SHP77 treated with DMSO at 0.1 percent for 48 hours (cell line): ENCODE results near the gene EPHB4.

Source experiments
- DNase-seq: peaks from one replicate; lab custom pipeline; 2025; lab: John Stamatoyannopoulos, UW

Gene EPHB4

GRCh38 chr7:100854146-100854895 lies 27.0 kb upstream of the EPHB4 start:
- DNase-seq = no peak

DNA sequence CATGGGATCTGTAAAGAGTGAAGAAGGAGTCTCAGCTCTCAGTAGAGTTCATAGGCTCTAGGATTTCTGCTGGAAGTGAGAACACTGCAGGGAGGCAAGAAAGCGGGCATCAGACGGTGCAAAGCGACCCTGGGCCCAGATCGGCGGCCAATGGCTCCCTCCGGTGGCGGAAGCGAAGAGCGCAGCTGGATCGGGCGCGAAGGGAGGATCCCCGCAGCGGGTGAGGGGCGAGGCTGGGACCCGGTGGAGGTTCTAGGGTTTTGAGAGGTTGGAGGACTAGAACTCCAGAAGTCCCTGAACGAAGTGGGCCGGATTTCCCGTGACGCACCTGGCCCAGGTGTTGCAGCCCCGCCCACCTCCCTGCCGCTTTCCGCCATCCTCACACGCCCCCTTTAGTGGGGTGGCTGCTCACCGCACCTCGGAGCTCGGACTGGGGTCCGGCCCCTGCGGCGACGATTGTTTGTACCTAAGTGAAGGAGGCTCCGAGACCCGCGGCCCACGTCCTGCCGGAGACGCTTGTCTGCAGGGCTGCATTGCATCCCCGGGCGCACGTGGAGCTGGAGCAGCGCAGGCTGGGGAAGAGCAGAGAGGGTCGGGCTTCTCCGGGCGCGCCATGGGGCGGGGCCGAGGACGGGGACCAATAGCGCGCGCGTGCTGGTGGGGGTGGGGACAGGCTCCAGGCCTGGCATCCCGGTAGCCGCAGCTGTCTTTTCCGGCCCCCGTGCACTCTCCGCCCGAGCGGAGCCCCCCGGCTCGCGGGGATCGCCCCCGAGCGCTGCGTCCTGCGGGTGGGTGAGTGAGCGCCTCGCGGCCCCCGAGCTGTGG lies 24.9 kb upstream of the EPHB4 start, which contains the start of gene SLC12A9:
SLC12A9 (plus strand) TSS at position 666 of the 825 bp plus-strand sequence. CDS start 1,485 bp downstream, outside the sequence.
- DNase-seq = peak; percentile 70

- no peak for DNase-seq
Observed at GRCh38 chr7:100847360-100847759, 20.0 kb upstream of the EPHB4 start.

GRCh38 chr7:100840470-100841100 lies 13.3 kb upstream of the EPHB4 start:
- no peak for DNase-seq

DNA sequence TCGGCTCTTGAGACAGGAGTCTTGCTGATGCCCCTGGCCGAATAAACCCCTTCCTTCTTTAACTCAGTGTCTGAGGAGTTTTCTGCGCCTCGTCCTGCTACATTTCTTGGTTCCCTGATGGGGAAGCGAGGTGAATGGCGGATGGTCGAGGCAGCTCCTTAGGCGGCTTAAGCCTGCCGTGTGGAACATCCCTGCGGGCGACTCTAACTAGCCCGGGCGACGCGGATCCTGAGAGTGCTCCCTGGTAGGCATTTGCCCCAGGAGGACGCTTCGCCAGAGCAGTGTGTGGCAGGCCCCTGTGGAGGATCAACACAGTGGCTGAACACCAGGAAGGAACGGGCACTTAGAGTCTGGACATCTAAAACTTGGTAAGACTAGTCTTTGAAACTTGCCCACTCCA lies 12.0 kb upstream of the EPHB4 start:
- DNase-seq = no peak

DNA sequence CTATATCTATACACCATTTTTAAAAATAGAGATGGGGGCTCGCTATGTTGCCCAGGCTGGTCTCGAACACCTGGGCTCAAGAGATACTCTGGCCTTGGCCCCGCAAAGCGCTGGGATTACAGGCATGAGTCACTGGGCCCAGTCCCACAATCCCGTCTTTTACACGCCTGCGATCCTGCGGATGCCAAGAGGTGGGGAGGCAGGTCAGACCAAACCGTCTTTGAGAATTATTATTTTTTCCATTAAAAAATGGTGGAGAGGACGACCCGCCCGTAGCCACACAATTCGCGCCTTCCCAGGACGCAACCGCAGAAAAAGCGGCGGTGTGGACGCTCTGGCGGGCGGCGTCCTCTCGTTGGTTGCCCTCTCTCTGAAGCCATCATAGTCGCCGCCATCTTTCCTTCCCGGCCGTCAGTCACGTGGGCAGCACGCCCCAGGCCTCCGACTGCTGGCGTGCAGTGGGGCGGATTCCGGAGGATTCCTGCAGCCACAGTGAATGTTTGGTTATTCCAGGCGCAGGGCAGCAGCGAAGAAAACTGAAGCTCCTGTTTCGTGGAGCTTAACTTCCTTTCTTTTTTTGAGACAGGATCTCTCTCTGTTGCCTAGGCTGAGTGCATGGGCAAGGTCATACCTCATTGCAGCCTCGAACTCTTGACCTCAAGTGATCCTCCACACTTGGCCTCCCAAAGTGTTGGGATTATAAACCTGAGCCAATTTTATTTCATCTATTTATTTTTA lies 9.9 kb upstream of the EPHB4 start:
- peak; percentile 71 for DNase-seq

GRCh38 chr7:100836812-100837098 lies 9.4 kb upstream of the EPHB4 start:
- no peak for DNase-seq

- DNase-seq = no peak
Observed at GRCh38 chr7:100835903-100836811, 8.8 kb upstream of the EPHB4 start.

DNA sequence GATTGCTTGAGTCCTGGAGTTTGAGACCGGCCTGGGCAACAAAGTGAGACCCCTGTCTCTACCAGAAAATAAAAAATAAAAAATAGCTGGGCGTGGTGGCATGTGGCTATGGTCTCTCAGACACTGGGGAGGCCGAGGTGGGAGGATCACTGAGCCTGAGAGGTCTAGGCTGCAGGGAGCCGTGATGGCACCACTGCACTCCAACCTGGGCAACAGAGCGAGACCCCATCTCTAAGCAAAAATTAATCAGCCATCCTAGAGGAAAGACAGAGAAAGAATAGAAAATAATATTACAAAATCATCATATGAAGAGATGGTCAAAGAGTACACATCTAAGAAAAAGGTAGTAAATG lies 4.9 kb upstream of the EPHB4 start:
- DNase-seq = no peak

DNA sequence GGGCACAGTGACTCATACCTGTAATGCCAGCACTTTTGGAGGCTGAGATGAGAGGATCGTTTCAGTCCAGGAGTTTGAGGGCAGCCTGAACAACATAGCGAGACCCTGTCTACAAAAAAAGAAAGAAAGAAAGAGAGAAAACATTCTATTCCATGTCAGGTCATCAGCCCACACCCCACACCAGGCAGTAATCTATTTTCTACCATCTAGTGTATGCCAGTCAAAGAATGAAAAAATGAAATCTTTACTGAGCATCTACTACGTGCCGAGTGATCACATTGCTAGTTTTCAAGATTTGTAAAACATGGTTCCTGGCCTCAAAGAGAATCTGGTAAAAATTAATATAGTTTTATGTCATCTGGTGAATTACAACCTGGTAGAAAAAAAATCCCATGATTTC lies 3.1 kb upstream of the EPHB4 start:
- no peak for DNase-seq

GRCh38 chr7:100829150-100829716 lies 1.9 kb upstream of the EPHB4 start:
- DNase-seq = no peak

DNA sequence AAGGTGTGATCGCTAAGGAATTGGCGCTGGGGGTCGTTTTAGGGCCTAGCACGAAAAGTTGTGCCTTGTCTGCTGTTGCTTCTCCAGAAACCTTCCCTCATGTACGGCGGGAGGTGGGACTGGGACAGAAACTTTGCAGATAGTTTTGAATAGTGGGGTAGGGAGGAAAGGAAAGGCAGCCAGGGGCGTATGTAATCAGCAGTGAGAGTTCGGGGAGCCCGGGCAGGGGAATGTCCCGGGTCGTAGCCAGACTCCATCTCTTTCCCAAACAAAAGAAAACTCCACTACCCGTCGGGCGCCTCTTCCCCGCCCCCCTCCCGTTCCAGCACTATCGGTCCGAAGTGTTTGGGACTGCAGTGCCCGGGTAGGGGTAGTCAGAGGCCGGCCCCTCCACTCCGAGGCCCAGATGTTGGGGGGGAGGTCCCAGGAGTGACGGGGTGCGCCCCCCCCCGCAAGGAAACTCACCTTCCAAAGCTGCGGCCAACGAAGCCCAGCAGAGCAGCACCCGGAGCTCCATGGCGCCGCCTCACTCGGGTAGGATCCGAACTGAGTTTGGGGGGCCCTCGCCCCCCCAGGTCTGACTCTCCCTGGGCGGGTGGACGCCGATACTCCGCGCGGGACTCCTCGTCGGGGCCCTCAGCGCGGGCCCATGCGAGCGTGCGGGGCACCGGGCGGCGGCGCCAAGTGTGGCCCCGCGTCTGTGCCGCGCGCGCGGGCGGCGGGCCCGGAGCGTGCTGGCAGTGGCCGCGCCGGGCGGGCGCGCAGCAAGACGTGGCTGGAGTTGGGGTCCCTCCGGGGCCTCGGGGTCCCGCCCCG lies 601 bp downstream of the EPHB4 start:
- DNase-seq = no peak

DNA sequence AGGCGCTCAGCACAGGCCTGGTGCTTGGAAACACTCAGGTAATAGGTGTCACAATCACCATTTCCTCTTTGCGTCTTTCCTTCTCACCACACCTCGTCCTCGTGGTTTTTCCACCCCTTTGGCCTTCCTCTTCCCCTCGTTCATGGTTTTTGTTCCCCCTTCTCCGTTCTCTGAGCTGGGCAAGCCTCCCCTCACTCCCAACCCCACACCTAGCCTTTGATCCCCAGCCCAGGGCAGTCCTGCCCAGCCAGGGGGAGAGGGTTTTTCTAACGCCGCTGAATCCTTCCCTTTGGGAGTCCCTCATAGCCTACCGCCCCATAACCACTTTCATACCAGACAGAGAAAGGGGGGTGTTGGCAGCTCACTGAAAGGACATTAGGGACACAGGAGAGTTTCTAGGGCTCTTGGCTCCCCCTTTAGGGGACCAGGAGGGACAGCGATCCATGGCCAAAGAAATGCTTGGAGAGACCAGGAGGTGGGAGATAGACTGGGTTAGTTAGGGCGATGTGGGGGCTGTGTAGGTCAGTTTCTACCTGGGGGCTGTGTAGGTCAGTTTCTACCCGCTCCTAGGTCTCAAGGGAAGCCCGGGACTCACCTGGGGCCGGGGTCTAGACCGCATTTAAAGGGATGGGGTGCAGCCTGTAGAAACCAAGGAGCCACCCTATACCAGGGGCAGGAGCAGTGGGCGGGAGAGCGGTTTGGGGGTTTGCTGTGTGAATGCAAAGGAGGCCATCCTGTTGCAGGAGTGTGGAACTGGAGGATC lies 1.4 kb downstream of the EPHB4 start:
- no peak for DNase-seq

GRCh38 chr7:100825215-100825671 lies 2.1 kb downstream of the EPHB4 start:
- no peak for DNase-seq

- DNase-seq = no peak
Observed at GRCh38 chr7:100824499-100825214, 2.7 kb downstream of the EPHB4 start.

DNA sequence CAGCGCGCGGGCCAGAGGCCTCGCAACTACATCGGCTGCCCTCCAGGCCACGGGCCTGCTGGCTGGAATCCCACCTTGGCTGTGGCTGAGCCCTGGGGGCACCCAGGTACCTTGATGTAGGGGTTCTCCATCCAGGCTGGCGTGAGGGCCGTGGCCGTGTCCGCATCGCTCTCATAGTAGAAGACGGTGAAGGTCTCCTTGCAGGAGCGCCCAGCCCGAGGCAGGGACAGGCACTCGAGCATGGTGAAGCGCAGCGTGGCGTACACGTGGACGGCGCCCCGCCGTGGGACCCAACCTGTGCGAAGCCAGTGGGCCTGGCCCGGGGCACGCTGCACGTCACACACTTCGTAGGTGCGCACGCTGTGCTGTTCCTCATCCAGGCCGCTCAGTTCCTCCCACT lies 3.8 kb downstream of the EPHB4 start:
- no peak for DNase-seq

- DNase-seq = no peak
Observed at GRCh38 chr7:100823140-100823525, 4.2 kb downstream of the EPHB4 start.
